Common myeloid progenitor, CD34-positive (primary cell): ENCODE data around the gene KIT.
A peak's percentile ranks its signal among the peaks of the same experiment; 100 is the strongest.

ENCODE experiments used
- CTCF ChIA-PET: fragments of 350-600 bp; sonication (Branson Sonifier 250); formaldehyde crosslinking; loops from one replicate; lab custom pipeline; 2021; ENCODE audit warnings: antibody characterized with exemption; lab: Charles Lee
- POLR2A ChIA-PET: fragments of 350-600 bp; sonication (Branson Sonifier 250); formaldehyde crosslinking; loops from one replicate; lab custom pipeline; 2021; ENCODE audit warnings: antibody characterized with exemption; lab: Charles Lee
- DNase-seq, 3 donors: peaks; one replicate each; pipeline versions ENCODE4 v3.0.0 to v3.0.0-alpha.2; 2013
- H3K27ac ChIP-seq, 2 experiments: 1 replicate in 1 of 2; 2 replicates in 1 of 2; pipeline ENCODE4 v1.7.0; 2013; ENCODE audit warnings: inconsistent platforms in 2 of 2, low read length in 2 of 2, mild to moderate bottlenecking in 2 of 2, low read depth in 1 of 2, moderate library complexity in 1 of 2; ENCODE audit not compliant: severe bottlenecking in 2 of 2, insufficient read depth in 1 of 2, poor library complexity in 1 of 2
- H3K27me3 ChIP-seq, 5 experiments: replicated peaks in 2 of 5; 1 replicate in 3 of 5; 2 replicates in 2 of 5; pipeline versions ENCODE4 v1.6.1 to v1.7.0; 2013; ENCODE audit warnings: low read length in 4 of 5, mild to moderate bottlenecking in 2 of 5, moderate library complexity in 2 of 5, inconsistent platforms in 1 of 5; ENCODE audit not compliant: insufficient read depth in 5 of 5, control insufficient read depth in 4 of 5
- H3K36me3 ChIP-seq, 4 experiments: 1 replicate in 2 of 4; 2 replicates in 2 of 4; pipeline versions ENCODE4 v1.6.1 to v1.7.0; 2013; ENCODE audit warnings: low read length in 3 of 4, control low read depth in 1 of 4, mild to moderate bottlenecking in 1 of 4; ENCODE audit not compliant: control insufficient read depth in 4 of 4, insufficient read depth in 4 of 4
- H3K4me1 ChIP-seq, 4 experiments: 1 replicate in 3 of 4; 2 replicates in 1 of 4; pipeline versions ENCODE4 v1.6.1 to v1.7.1; 2013; ENCODE audit warnings: low read length in 3 of 4, mild to moderate bottlenecking in 3 of 4, control low read depth in 1 of 4, inconsistent platforms in 1 of 4, moderate library complexity in 1 of 4; ENCODE audit not compliant: control insufficient read depth in 4 of 4, insufficient read depth in 4 of 4; ENCODE audit errors: control extremely low read depth in 1 of 4
- H3K4me3 ChIP-seq, 7 experiments: 1 replicate in 4 of 7; 2 replicates in 3 of 7; pipeline versions ENCODE4 v1.5.1 to v1.7.0; 2013; ENCODE audit warnings: mild to moderate bottlenecking in 7 of 7, low read length in 6 of 7, moderate library complexity in 6 of 7, inconsistent platforms in 2 of 7, low read depth in 2 of 7, control low read depth in 1 of 7; ENCODE audit not compliant: insufficient read depth in 4 of 7, control insufficient read depth in 1 of 7; ENCODE audit errors: extremely low read depth in 1 of 7
- H3K9me3 ChIP-seq, 5 experiments: 1 replicate in 4 of 5; 2 replicates in 1 of 5; pipeline versions ENCODE4 v1.6.1 to v1.7.1; 2013; ENCODE audit warnings: low read length in 4 of 5, mild to moderate bottlenecking in 2 of 5, inconsistent platforms in 1 of 5, low read depth in 1 of 5, moderate library complexity in 1 of 5; ENCODE audit not compliant: control insufficient read depth in 4 of 5, insufficient read depth in 2 of 5; ENCODE audit errors: control extremely low read depth in 1 of 5
- WGBS: methylation state at CpG from one replicate; pipeline ENCODE4 v1.1.5; 2013; ENCODE audit not compliant: insufficient coverage; 5-methylcytosine and 5-hydroxymethylcytosine counted together

Gene KIT

GRCh38 chr4:54677853-54678650 is 20.3 kb downstream of the KIT start:
- DNase-seq: no peak
- H3K4me3 ChIP-seq: peak overlapping the region in 1 of 7 experiments; percentile 28
- H3K9me3 ChIP-seq: no peaks in the 10 kb centered on the region
- H3K36me3 ChIP-seq: peaks cover 0 to 9% (median 2%) of the 10 kb centered on the region in 4 experiments
- H3K27me3 ChIP-seq: no peaks in the 10 kb centered on the region
- CTCF ChIA-PET: interaction anchor here (0.6 to 7.1 kb wide), 5 partner anchors 8 to 266 kb away, joined by 3 to 71 read pairs (median 7); partner anchors contain the start of gene KIT
- no peak overlapping the region for H3K27ac ChIP-seq
- 13% methylated on average over 1 of the region's 7 CpGs for WGBS
- POLR2A ChIA-PET: interaction anchor here (0.6 kb wide), 1 partner anchor 131 kb away, joined by 3 read pairs; no protein-coding TSS in a partner anchor
- H3K4me1 ChIP-seq: peaks cover 9 to 60% (median 37%) of the 10 kb centered on the region in 4 experiments

GRCh38 chr4:54678826-54679225 is 21.1 kb downstream of the KIT start:
- Histone ChIP-seq H3K36me3 (peaks cover 0 to 9% (median 2%) of the 10 kb centered on the region in 4 experiments), H3K4me3 (peak overlapping the region in 1 of 7 experiments; percentile 35), H3K27ac (peak overlapping the region in 1 of 2 experiments; percentile 30), H3K27me3 (no peaks in the 10 kb centered on the region), H3K4me1 (peaks cover 14 to 68% (median 45%) of the 10 kb centered on the region in 4 experiments), H3K9me3 (no peaks in the 10 kb centered on the region)
- ChIA-PET CTCF (interaction anchor here (2.0 to 7.1 kb wide), 4 partner anchors 9 to 265 kb away, joined by 7 to 71 read pairs (median 8); partner anchors contain the start of gene KIT), POLR2A (interaction anchor here (0.6 kb wide), 1 partner anchor 16 kb away, joined by 3 read pairs; no protein-coding TSS in a partner anchor)
- DNase-seq: no peak

- Histone ChIP-seq H3K27ac (no peak overlapping the region), H3K36me3 (peaks cover 0 to 11% (median 5%) of the 10 kb centered on the region in 4 experiments), H3K4me3 (no peak overlapping the region), H3K4me1 (peaks cover 15 to 69% (median 53%) of the 10 kb centered on the region in 4 experiments), H3K9me3 (no peaks in the 10 kb centered on the region), H3K27me3 (no peaks in the 10 kb centered on the region)
- WGBS: 100% methylated on average over 1 of the region's 1 CpG
- no peak for DNase-seq
- ChIA-PET CTCF (interaction anchor here (2.0 to 7.1 kb wide), 3 partner anchors 10 to 161 kb away, joined by 7 to 71 read pairs (median 8); partner anchors contain the start of gene KIT), POLR2A (no interaction called here)
Observed at GRCh38 chr4:54679813-54680212, 22.1 kb downstream of the KIT start.

GRCh38 chr4:54683616-54684346 is 26.0 kb downstream of the KIT start:
- peak overlapping the region in 2 of 7 experiments; percentile 12 to 24 for H3K4me3 ChIP-seq
- H3K4me1 ChIP-seq: peaks cover 19 to 71% (median 55%) of the 10 kb centered on the region in 4 experiments
- ChIA-PET CTCF (interaction anchor here (0.6 to 3.2 kb wide), 15 partner anchors 8 to 347 kb away, joined by 3 to 29 read pairs (median 4); no protein-coding TSS in a partner anchor), POLR2A (interaction anchor here (0.6 kb wide), 1 partner anchor 156 kb away, joined by 3 read pairs; no protein-coding TSS in a partner anchor)
- H3K9me3 ChIP-seq: no peaks in the 10 kb centered on the region
- peaks cover 0 to 12% (median 5%) of the 10 kb centered on the region in 4 experiments for H3K36me3 ChIP-seq
- peak overlapping the region in 1 of 2 experiments; percentile 21 for H3K27ac ChIP-seq
- H3K27me3 ChIP-seq: no peaks in the 10 kb centered on the region
- WGBS: 43% methylated on average over 4 of the region's 8 CpGs
- DNase-seq: peak; percentile 78 to 87 (median 85)

GRCh38 chr4:54685810-54686209 is 28.1 kb downstream of the KIT start:
- Histone ChIP-seq H3K27me3 (no peaks in the 10 kb centered on the region), H3K9me3 (no peaks in the 10 kb centered on the region), H3K4me3 (no peak overlapping the region), H3K4me1 (peaks cover 24 to 74% (median 60%) of the 10 kb centered on the region in 4 experiments), H3K36me3 (peaks cover 0 to 9% (median 3%) of the 10 kb centered on the region in 4 experiments), H3K27ac (peak overlapping the region in 1 of 2 experiments; percentile 14)
- ChIA-PET CTCF (interaction anchor here (0.8 to 5.2 kb wide), 10 partner anchors 12 to 156 kb away, joined by 3 to 31 read pairs (median 4); no protein-coding TSS in a partner anchor), POLR2A (interaction anchor here (1.0 kb wide), 1 partner anchor 10 kb away, joined by 4 read pairs; no protein-coding TSS in a partner anchor)
- no peak for DNase-seq
- 100% methylated on average over 1 of the region's 1 CpG for WGBS
